ENCODE data around the gene NDST3. TPM values are rescaled to one million over a fixed set of nuclear protein-coding genes. Genes with fewer than 3 reads are reported as not detected.

The NDST3 gene
- total RNA-seq, 1 experiment from 2014 or later: not detected

DNA sequence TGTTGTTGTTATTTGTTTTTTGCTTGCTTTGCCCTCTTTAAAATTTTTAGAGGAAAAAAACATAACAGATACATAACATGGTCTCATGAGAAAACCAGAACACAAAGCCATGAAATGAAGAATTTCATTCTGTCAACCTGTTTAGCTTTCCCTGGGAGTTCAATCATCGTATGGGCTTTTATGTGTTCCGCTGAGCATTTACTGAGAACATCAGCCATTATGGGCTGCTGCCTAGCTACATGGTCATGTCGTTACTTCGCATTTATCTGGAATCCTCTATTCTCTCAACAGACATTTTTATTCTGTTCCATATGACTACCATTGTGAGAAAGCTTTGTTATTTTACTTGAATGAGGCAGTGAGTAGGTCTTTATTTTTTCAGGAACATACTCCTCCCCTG, 51.4 kb downstream of the NDST3 start:
- H2AFZ ChIP-seq (ENCODE audit: low read length): no peak overlapping the region
- H3K9me2 ChIP-seq (replicated peaks; ENCODE audit: insufficient read depth, low read length): no peaks in the 10 kb centered on the region
- H3K27ac ChIP-seq (ENCODE audit: low read length): no peak overlapping the region
- no peaks in the 10 kb centered on the region for H3K36me3 ChIP-seq (ENCODE audit: insufficient read depth, low read length)
- no peak overlapping the region for H3K4me3 ChIP-seq (ENCODE audit: low read length)
- no peak for DNase-seq
- H3K79me2 ChIP-seq (ENCODE audit: low read length): no peaks in the 10 kb centered on the region
- H3K4me2 ChIP-seq (ENCODE audit: low read depth, low read length, poor library complexity, severe bottlenecking): no peak overlapping the region
- H4K20me1 ChIP-seq (ENCODE audit: insufficient read depth, low read depth, low read length): no peaks in the 10 kb centered on the region
- H3K9me3 ChIP-seq (ENCODE audit: low read length): no peaks in the 10 kb centered on the region
- H3K9ac ChIP-seq (ENCODE audit: low read length): no peak overlapping the region
- no peaks in the 10 kb centered on the region for H3K27me3 ChIP-seq (ENCODE audit: low read length)
- no peaks in the 10 kb centered on the region for H3K4me1 ChIP-seq (ENCODE audit: low read length)

DNA sequence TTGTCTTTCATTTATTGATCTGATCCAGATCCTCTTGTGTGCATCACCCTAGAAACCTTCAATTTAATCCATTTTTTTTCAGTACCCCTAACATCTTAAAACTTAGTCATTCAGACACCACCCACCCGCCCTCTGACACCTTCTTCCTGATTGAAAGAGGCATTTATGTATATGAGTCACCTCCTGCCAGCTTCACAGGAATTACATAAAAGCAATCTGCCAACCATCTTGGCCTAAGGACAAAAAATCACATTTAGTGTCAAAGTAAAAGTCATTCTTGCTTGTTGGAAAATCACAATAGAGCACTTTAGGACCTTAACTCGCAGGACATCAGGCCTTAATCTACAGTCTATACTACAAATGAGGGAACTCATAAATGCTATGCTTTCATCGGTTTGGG, 52.1 kb downstream of the NDST3 start:
- Histone ChIP-seq H3K36me3 (ENCODE audit: insufficient read depth, low read length) (no peaks in the 10 kb centered on the region), H3K27me3 (ENCODE audit: low read length) (no peaks in the 10 kb centered on the region), H3K79me2 (ENCODE audit: low read length) (no peaks in the 10 kb centered on the region), H3K4me2 (ENCODE audit: low read depth, low read length, poor library complexity, severe bottlenecking) (no peak overlapping the region), H3K4me1 (ENCODE audit: low read length) (no peaks in the 10 kb centered on the region), H3K9ac (ENCODE audit: low read length) (no peak overlapping the region), H3K4me3 (ENCODE audit: low read length) (no peak overlapping the region), H3K27ac (ENCODE audit: low read length) (no peak overlapping the region), H3K9me2 (replicated peaks; ENCODE audit: insufficient read depth, low read length) (no peaks in the 10 kb centered on the region), H3K9me3 (ENCODE audit: low read length) (no peaks in the 10 kb centered on the region), H2AFZ (ENCODE audit: low read length) (no peak overlapping the region), H4K20me1 (ENCODE audit: insufficient read depth, low read depth, low read length) (no peaks in the 10 kb centered on the region)
- no peak for DNase-seq

DNA sequence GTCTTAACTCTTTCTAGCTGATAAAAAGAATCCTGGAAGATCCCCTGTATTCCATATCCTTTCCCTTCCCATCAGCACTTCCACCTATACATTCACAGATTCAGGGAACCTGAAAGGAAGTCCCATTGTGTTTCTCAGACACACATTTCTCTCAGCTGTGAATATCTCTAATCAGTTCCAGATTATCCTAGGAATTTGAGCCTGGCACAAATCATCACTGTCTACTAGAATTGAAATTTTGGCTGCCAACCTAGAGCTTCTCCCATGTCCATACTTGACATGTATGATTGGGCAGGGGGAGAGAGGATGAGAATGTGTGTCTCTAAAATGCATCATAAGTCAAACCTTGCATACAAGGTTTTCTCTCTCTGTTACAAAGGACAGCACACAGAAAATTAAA, 53.1 kb downstream of the NDST3 start:
- Histone ChIP-seq H3K9ac (ENCODE audit: low read length) (no peak overlapping the region), H3K4me1 (ENCODE audit: low read length) (no peaks in the 10 kb centered on the region), H3K4me2 (ENCODE audit: low read depth, low read length, poor library complexity, severe bottlenecking) (no peak overlapping the region), H3K79me2 (ENCODE audit: low read length) (no peaks in the 10 kb centered on the region), H4K20me1 (ENCODE audit: insufficient read depth, low read depth, low read length) (no peaks in the 10 kb centered on the region), H3K27me3 (ENCODE audit: low read length) (no peaks in the 10 kb centered on the region), H3K4me3 (ENCODE audit: low read length) (no peak overlapping the region), H3K9me2 (replicated peaks; ENCODE audit: insufficient read depth, low read length) (no peaks in the 10 kb centered on the region), H3K9me3 (ENCODE audit: low read length) (no peaks in the 10 kb centered on the region), H3K36me3 (ENCODE audit: insufficient read depth, low read length) (no peaks in the 10 kb centered on the region), H3K27ac (ENCODE audit: low read length) (no peak overlapping the region), H2AFZ (ENCODE audit: low read length) (no peak overlapping the region)
- no peak for DNase-seq

DNA sequence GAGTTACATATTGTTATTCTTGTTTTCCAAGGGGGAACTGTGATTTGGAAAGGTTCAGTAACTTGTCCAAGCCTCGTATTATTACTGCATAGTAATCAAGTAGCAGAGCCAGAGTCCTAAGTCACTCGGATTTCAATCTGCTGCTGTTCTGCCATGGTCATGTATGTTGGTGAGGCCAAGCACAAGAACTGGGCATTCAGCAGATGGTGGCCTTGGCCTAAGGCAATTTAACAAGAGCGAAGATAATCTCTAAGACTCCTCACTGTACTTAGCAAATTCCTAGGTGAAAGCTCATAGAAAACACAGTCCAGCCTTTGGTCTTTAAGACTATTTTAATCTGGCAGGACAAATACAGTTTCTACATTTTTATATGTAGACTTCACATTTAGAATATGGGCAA, 64.8 kb downstream of the NDST3 start:
- H3K4me3 ChIP-seq (ENCODE audit: low read length): no peak overlapping the region
- no peak overlapping the region; the same call in 1 of the 2 replicates for H2AFZ ChIP-seq (ENCODE audit: low read length)
- H3K4me1 ChIP-seq (ENCODE audit: low read length): no peaks in the 10 kb centered on the region
- no peaks in the 10 kb centered on the region for H4K20me1 ChIP-seq (ENCODE audit: insufficient read depth, low read depth, low read length)
- no peak for DNase-seq
- no peaks in the 10 kb centered on the region for H3K79me2 ChIP-seq (ENCODE audit: low read length)
- no peaks in the 10 kb centered on the region for H3K9me3 ChIP-seq (ENCODE audit: low read length)
- H3K27me3 ChIP-seq (ENCODE audit: low read length): no peaks in the 10 kb centered on the region
- no peak overlapping the region for H3K27ac ChIP-seq (ENCODE audit: low read length)
- H3K36me3 ChIP-seq (ENCODE audit: insufficient read depth, low read length): no peaks in the 10 kb centered on the region
- H3K4me2 ChIP-seq (ENCODE audit: low read depth, low read length, poor library complexity, severe bottlenecking): no peak overlapping the region
- H3K9ac ChIP-seq (ENCODE audit: low read length): no peak overlapping the region
- H3K9me2 ChIP-seq (replicated peaks; ENCODE audit: insufficient read depth, low read length): no peaks in the 10 kb centered on the region

DNA sequence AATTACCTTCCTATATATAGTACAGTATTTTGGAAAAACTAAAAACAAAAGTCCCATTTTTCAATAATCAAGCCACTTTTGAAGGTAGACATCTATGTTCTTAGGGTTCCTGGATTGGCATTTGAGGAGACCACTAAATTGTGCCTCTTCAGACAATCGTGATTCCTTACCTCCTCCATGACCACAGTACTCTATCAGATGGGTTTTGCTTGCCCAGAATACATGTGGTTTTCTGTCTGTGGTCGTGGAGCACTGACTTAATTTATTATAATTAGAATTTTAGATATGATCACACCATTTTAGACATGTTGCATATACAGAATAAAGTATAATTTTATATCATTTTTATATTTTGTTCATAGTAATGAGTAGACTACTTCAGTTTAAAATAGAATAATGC, 67.9 kb downstream of the NDST3 start:
- no peaks in the 10 kb centered on the region for H4K20me1 ChIP-seq (ENCODE audit: insufficient read depth, low read depth, low read length)
- no peak overlapping the region for H3K9ac ChIP-seq (ENCODE audit: low read length)
- no peaks in the 10 kb centered on the region for H3K9me3 ChIP-seq (ENCODE audit: low read length)
- no peaks in the 10 kb centered on the region for H3K36me3 ChIP-seq (ENCODE audit: insufficient read depth, low read length)
- no peaks in the 10 kb centered on the region for H3K4me1 ChIP-seq (ENCODE audit: low read length)
- H3K4me3 ChIP-seq (ENCODE audit: low read length): no peak overlapping the region
- H3K27ac ChIP-seq (ENCODE audit: low read length): no peak overlapping the region
- no peak overlapping the region for H3K4me2 ChIP-seq (ENCODE audit: low read depth, low read length, poor library complexity, severe bottlenecking)
- H3K9me2 ChIP-seq (replicated peaks; ENCODE audit: insufficient read depth, low read length): no peaks in the 10 kb centered on the region
- DNase-seq: no peak
- no peak overlapping the region for H2AFZ ChIP-seq (ENCODE audit: low read length)
- H3K27me3 ChIP-seq (ENCODE audit: low read length): no peaks in the 10 kb centered on the region
- no peaks in the 10 kb centered on the region for H3K79me2 ChIP-seq (ENCODE audit: low read length)

DNA sequence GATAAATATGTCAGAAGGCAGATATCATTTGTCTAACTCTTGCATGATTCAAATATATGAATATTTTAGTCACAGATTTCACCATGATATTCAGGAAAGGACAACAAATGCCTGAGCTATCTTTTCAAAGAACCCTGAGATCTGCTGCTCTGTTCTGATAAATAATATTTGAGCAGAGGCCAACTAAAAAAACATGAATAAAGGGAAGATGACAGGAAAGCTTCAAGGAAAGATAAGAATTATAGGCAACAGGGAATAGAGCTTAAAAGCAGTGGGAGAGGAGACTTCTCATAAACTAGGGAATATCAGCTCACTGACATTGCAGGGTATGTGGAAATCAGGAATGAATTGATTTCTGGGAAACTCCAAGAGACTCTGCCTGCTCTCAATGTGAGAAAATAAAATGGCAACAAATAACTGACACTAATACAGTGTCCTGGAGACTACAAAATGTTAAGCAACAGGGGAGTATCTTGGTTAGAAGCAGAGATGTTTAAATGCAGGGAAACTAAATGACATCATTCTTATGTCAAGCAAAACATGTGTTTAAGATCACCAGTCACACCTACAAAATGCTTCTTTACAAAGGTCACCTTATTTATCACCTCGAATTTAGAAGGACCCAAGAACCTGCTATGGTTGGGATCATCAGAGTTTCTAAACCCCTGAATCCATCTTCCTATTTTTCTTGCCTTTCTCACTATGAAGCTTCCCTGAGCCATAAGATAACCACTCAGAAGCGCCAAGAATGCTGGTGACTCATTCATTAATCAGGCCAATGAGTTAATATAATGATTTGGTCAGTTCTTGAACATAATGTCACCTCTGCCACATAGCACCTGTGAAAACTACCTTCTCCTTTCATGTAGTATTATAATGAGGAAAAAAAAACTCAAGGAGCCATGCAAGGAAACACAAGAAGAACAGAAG, 78.1 kb downstream of the NDST3 start:
- Histone ChIP-seq H2AFZ (ENCODE audit: low read length) (no peak overlapping the region), H3K27me3 (ENCODE audit: low read length) (no peaks in the 10 kb centered on the region), H4K20me1 (ENCODE audit: insufficient read depth, low read depth, low read length) (no peaks in the 10 kb centered on the region), H3K4me1 (ENCODE audit: low read length) (no peaks in the 10 kb centered on the region), H3K4me2 (ENCODE audit: low read depth, low read length, poor library complexity, severe bottlenecking) (no peak overlapping the region), H3K27ac (ENCODE audit: low read length) (no peak overlapping the region), H3K9me2 (replicated peaks; ENCODE audit: insufficient read depth, low read length) (no peaks in the 10 kb centered on the region), H3K4me3 (ENCODE audit: low read length) (no peak overlapping the region), H3K9me3 (ENCODE audit: low read length) (no peaks in the 10 kb centered on the region), H3K36me3 (ENCODE audit: insufficient read depth, low read length) (no peaks in the 10 kb centered on the region), H3K79me2 (ENCODE audit: low read length) (no peaks in the 10 kb centered on the region), H3K9ac (ENCODE audit: low read length) (no peak overlapping the region)
- no peak for DNase-seq

DNA sequence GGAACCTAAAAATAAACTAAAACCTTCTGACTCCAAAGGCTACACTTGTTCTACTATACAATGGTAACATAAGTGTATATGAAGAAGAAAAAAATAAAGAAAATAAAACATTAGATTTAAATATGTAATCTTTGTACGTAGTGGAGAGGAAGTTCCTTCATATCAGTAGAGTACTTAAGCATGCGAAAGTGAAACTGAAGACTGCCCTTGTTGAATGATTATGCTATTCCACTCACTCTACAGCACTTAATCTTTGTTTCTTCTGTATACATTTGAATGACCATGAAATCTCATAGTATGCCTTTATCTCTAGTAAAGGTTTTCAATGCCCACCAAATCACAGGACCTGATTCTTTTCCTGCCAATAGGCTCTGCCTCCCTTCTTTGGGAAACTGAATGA, 78.9 kb downstream of the NDST3 start:
- H3K9me3 ChIP-seq (ENCODE audit: low read length): no peaks in the 10 kb centered on the region
- H3K4me3 ChIP-seq (ENCODE audit: low read length): no peak overlapping the region
- H3K9me2 ChIP-seq (replicated peaks; ENCODE audit: insufficient read depth, low read length): no peaks in the 10 kb centered on the region
- no peak overlapping the region for H3K9ac ChIP-seq (ENCODE audit: low read length)
- no peak for DNase-seq
- no peaks in the 10 kb centered on the region for H3K79me2 ChIP-seq (ENCODE audit: low read length)
- H3K4me1 ChIP-seq (ENCODE audit: low read length): no peaks in the 10 kb centered on the region
- H3K36me3 ChIP-seq (ENCODE audit: insufficient read depth, low read length): no peaks in the 10 kb centered on the region
- no peaks in the 10 kb centered on the region for H4K20me1 ChIP-seq (ENCODE audit: insufficient read depth, low read depth, low read length)
- no peak overlapping the region for H2AFZ ChIP-seq (ENCODE audit: low read length)
- H3K4me2 ChIP-seq (ENCODE audit: low read depth, low read length, poor library complexity, severe bottlenecking): peak overlapping the region; percentile 15
- H3K27me3 ChIP-seq (ENCODE audit: low read length): no peaks in the 10 kb centered on the region
- H3K27ac ChIP-seq (ENCODE audit: low read length): no peak overlapping the region

DNA sequence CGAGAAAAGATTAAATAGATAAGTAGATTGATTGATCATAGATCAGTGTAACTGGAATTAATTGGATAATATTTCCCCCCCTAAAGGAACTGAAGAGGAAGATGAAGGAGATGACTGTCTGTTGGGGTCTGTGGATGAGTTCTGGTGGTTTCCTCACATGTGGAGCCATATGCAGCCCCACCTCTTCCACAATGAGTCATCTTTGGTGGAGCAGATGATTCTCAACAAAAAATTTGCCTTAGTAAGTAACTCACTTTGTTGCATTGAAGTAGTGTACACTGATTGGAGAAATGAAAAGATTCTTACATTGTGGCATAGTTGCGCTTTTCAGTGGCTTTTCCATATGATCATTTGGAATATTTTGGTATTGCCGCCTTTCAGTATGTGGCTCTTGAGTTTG, 80.4 kb downstream of the NDST3 start:
- H3K27ac ChIP-seq (ENCODE audit: low read length): no peak overlapping the region
- no peak overlapping the region for H3K4me2 ChIP-seq (ENCODE audit: low read depth, low read length, poor library complexity, severe bottlenecking)
- H4K20me1 ChIP-seq (ENCODE audit: insufficient read depth, low read depth, low read length): no peaks in the 10 kb centered on the region
- no peak overlapping the region for H3K4me3 ChIP-seq (ENCODE audit: low read length)
- H3K9me2 ChIP-seq (replicated peaks; ENCODE audit: insufficient read depth, low read length): no peaks in the 10 kb centered on the region; the same call in 1 of the 2 replicates
- no peak for DNase-seq
- H3K4me1 ChIP-seq (ENCODE audit: low read length): no peaks in the 10 kb centered on the region
- H3K36me3 ChIP-seq (ENCODE audit: insufficient read depth, low read length): no peaks in the 10 kb centered on the region
- no peak overlapping the region for H2AFZ ChIP-seq (ENCODE audit: low read length)
- H3K9me3 ChIP-seq (ENCODE audit: low read length): no peaks in the 10 kb centered on the region
- H3K79me2 ChIP-seq (ENCODE audit: low read length): no peaks in the 10 kb centered on the region
- H3K9ac ChIP-seq (ENCODE audit: low read length): no peak overlapping the region
- H3K27me3 ChIP-seq (ENCODE audit: low read length): no peaks in the 10 kb centered on the region
